WERI-Rb-1 (cell line): ENCODE results near the gene TIMMDC1.
"Not testable (repeated sequence)": the region's sequence is repeated elsewhere in the genome, so short reads cannot be mapped to it uniquely, and the experiment has no call there.

Experiments used
- DNase-seq: peaks from one replicate; pipeline ENCODE4 v3.0.0-alpha.2; 2020
- H3K27ac ChIP-seq: fragments of 250-450 bp; sonication (Bioruptor Pico); 2 replicates; pipeline ENCODE4 v1.5.1; 2020; ENCODE audit warnings: mild to moderate bottlenecking, moderate library complexity
- H3K27me3 ChIP-seq: fragments of 250-450 bp; sonication (Bioruptor Pico); 2 replicates; pipeline ENCODE4 v1.5.1; 2021; ENCODE audit warnings: mild to moderate bottlenecking, low read depth, moderate library complexity; ENCODE audit not compliant: insufficient read depth, severe bottlenecking
- H3K36me3 ChIP-seq: fragments of 250-450 bp; sonication (Bioruptor Pico); 2 replicates; pipeline ENCODE4 v1.5.1; 2020; ENCODE audit warnings: mild to moderate bottlenecking, moderate library complexity
- H3K4me3 ChIP-seq: 2 replicates; pipeline ENCODE4 v1.5.1; 2011; ENCODE audit warnings: low read depth, mild to moderate bottlenecking, control low read depth, low read length
- H3K9me3 ChIP-seq: fragments of 250-450 bp; sonication (Bioruptor Pico); 2 replicates; pipeline ENCODE4 v1.5.1; 2021; ENCODE audit warnings: mild to moderate bottlenecking, moderate library complexity; ENCODE audit not compliant: severe bottlenecking
- TF ChIP-seq, protein P1 (sequence below): IDR thresholded peaks from 2 replicates; pipeline ENCODE4 v1.5.1; 2011; ENCODE audit warnings: low read depth, mild to moderate bottlenecking, control low read depth, inconsistent platforms, low read length

TIMMDC1 gene

DNA sequence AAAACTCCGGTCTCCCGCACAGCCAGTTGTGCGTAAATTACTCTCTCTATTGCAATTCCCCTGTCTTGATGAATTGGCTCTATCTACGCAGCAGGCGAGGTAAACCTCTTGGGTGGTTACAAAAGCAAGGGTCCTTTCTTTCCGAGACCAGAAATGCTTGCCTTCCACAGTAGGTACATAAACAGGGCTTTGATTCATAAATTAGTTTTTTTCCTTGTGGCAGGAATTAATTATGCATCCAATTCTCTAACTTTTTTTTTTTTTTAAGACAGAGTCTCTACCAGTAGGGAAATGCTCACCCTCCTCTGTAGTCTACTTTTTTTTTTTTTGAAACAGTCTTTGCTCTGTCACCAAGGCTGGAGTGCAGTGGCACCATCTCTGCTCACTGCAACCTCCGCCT lies 44.8 kb downstream of the TIMMDC1 start:
- TF ChIP-seq, protein P1, sequence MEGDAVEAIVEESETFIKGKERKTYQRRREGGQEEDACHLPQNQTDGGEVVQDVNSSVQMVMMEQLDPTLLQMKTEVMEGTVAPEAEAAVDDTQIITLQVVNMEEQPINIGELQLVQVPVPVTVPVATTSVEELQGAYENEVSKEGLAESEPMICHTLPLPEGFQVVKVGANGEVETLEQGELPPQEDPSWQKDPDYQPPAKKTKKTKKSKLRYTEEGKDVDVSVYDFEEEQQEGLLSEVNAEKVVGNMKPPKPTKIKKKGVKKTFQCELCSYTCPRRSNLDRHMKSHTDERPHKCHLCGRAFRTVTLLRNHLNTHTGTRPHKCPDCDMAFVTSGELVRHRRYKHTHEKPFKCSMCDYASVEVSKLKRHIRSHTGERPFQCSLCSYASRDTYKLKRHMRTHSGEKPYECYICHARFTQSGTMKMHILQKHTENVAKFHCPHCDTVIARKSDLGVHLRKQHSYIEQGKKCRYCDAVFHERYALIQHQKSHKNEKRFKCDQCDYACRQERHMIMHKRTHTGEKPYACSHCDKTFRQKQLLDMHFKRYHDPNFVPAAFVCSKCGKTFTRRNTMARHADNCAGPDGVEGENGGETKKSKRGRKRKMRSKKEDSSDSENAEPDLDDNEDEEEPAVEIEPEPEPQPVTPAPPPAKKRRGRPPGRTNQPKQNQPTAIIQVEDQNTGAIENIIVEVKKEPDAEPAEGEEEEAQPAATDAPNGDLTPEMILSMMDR = no peak
- no peak for DNase-seq
- no peak overlapping the region for H3K4me3 ChIP-seq
- H3K36me3 ChIP-seq = no peaks in the 10 kb centered on the region
- no peaks in the 10 kb centered on the region for H3K9me3 ChIP-seq
- H3K27me3 ChIP-seq = no peaks in the 10 kb centered on the region
- H3K27ac ChIP-seq = no peak overlapping the region

DNA sequence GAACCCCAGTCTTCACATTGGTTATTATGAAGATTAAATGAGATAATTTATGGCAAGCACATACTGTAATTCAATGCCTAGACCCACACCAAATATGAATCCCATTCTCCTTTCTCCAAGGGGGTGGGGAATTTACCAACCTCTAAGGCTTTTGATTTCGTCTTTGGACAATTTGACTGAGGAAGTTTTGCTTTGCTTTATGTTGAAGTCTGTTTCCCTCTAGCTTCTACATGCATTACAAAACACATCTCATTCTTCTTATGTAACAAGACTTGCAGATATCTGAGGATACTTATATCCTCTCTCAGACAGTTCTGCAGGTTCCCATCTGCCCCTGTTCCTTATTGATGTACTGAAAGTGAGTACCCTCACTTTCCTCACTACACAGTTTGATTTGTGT lies 48.9 kb downstream of the TIMMDC1 start:
- Histone ChIP-seq H3K36me3 (no peaks in the 10 kb centered on the region), H3K9me3 (no peaks in the 10 kb centered on the region), H3K27me3 (no peaks in the 10 kb centered on the region), H3K4me3 (no peak overlapping the region), H3K27ac (no peak overlapping the region)
- DNase-seq = no peak
- TF ChIP-seq, protein P1 = no peak

DNA sequence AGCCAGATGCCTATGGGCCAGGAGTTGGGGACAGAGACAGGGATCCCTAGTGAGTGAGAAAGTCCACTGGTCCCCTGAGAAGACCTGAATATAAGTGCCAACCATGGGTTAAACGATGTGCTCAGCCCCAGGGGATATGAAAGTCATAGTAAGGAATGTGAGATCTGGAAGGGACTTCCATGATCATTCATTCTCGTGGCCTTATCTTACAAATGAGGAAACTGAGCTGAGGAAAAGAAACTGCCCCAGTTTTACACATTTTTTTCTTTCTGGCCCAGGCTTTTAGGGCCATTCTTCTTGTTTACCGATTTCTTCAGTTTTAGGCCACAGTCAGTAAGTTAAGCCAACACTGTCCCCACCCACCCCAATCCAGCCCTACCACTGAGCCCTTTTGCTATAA lies 50.0 kb downstream of the TIMMDC1 start:
- H3K4me3 ChIP-seq = no peak overlapping the region
- TF ChIP-seq, protein P1 = no peak
- no peaks in the 10 kb centered on the region for H3K9me3 ChIP-seq
- H3K27me3 ChIP-seq = no peaks in the 10 kb centered on the region
- no peak for DNase-seq
- no peak overlapping the region for H3K27ac ChIP-seq
- no peaks in the 10 kb centered on the region for H3K36me3 ChIP-seq

DNA sequence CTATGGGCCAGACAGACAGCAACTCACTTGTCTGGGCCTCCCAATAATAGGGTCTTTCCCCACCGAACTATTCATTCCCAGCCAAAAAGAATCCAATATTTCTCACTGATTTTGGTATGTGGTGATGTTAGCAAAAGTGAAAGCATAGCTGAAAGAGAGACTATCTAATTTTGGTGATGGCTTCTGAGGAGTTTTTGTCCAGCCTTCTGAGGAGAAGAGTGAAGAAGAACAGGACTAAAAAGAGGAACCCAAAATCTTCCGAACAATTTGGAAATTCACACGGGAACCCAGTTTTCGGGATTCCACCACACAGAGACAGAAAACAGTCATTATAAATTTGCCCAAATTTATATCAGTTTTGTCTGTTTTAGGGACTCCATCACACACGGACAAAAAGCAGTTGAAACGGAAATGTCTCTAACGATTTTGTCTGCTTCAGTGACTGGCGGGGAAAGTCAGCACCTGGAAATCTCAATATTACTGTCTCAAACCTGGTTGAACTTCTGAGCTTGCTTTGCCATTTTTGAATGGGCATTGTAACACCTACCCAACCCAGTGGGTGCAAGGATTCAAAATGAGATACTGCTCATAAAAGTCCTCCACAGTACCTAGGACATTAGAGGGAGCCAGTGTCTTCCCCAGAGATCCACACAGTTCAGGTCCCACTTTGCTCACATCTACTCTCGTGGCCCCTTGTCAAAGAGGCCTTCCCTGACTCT lies 52.0 kb downstream of the TIMMDC1 start:
- H3K36me3 ChIP-seq = no peaks in the 10 kb centered on the region
- H3K27me3 ChIP-seq = no peaks in the 10 kb centered on the region
- TF ChIP-seq, protein P1 = no peak
- no peak overlapping the region for H3K4me3 ChIP-seq
- no peak for DNase-seq
- no peaks in the 10 kb centered on the region for H3K9me3 ChIP-seq
- H3K27ac ChIP-seq = no peak overlapping the region

DNA sequence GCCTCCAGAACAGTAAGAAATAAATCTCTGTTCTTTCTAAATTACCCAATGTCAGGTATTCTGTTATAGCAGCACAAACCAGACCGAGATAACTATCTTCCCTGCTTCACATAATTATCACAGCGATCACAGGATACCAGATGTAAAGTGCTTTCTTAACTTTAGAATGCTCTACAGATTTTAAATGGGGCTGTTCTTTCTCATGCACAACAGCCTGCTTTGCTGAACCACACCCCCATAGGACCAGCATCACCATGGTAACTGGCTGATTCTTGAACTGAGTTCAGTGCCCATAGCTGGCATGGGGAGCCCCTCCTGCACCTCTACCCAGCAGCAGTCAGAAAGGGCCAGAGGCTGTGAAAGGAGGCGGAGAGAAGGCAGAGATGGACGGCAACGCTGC lies 53.3 kb downstream of the TIMMDC1 start:
- Histone ChIP-seq H3K27ac (no peak overlapping the region), H3K27me3 (peaks cover 9% of the 10 kb centered on the region), H3K4me3 (no peak overlapping the region), H3K36me3 (no peaks in the 10 kb centered on the region), H3K9me3 (no peaks in the 10 kb centered on the region)
- no peak for DNase-seq
- TF ChIP-seq, protein P1 = no peak

DNA sequence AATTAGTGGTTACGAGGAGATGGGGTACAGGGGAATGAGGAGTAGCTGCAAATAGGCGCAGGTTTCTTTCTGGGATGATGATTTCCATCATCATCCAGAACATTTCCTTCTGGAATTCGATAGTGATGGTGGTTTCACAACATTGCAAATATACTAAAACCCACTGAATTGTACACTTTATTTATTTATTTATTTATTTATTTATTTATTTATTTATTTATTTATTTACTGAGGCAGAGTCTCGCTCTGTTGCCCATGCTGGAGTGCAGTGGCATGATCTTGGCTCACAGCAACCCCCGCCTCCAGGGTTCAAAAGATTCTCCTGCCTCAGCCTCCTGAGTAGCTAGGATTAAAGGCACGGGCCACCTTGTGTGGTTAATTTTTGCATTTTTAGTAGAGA lies 54.6 kb downstream of the TIMMDC1 start:
- not testable (repeated sequence) for H3K27ac ChIP-seq, DNase-seq, H3K36me3 ChIP-seq, H3K4me3 ChIP-seq, H3K9me3 ChIP-seq
- H3K27me3 ChIP-seq = peaks cover 17% of the 10 kb centered on the region
